CD8-positive, alpha-beta memory T cell (primary cell): ENCODE data around the gene SCAPER. TPM values are rescaled to one million over a fixed set of nuclear protein-coding genes. Genes with fewer than 3 reads are reported as not detected.
A peak's percentile ranks its signal among the peaks of the same experiment; 100 is the strongest.

ENCODE experiments used
- CTCF ChIA-PET: fragments of 350-600 bp; sonication (Branson Sonifier 250); formaldehyde crosslinking; loops from one replicate; lab custom pipeline; 2021; ENCODE audit warnings: antibody characterized with exemption; lab: Charles Lee
- POLR2A ChIA-PET: fragments of 350-600 bp; sonication (Branson Sonifier 250); formaldehyde crosslinking; loops from one replicate; lab custom pipeline; 2021; ENCODE audit warnings: antibody characterized with exemption; lab: Charles Lee
- DNase-seq, 5 donors: peaks; one replicate each; pipeline versions ENCODE4 v3.0.0 to v3.0.0-alpha.2; 2020 to 2022; ENCODE audit warnings: mixed read lengths in 1 of 5
- H3K27ac ChIP-seq: one replicate; pipeline ENCODE4 v1.7.0; 2013; ENCODE audit warnings: low read depth, mild to moderate bottlenecking, low read length, moderate library complexity
- H3K27me3 ChIP-seq: 2 replicates; pipeline ENCODE4 v1.7.0; 2013; ENCODE audit warnings: low read length, mild to moderate bottlenecking; ENCODE audit not compliant: insufficient read depth, poor library complexity, severe bottlenecking
- H3K36me3 ChIP-seq: 2 replicates; pipeline ENCODE4 v1.7.0; 2013; ENCODE audit warnings: mild to moderate bottlenecking, low read length, moderate library complexity; ENCODE audit not compliant: insufficient read depth
- H3K4me1 ChIP-seq: 2 replicates; pipeline ENCODE4 v1.7.0; 2013; ENCODE audit warnings: mild to moderate bottlenecking, low read length, moderate library complexity; ENCODE audit not compliant: insufficient read depth
- H3K4me3 ChIP-seq: 2 replicates; pipeline ENCODE4 v1.7.0; 2013; ENCODE audit warnings: mild to moderate bottlenecking, low read length
- H3K9me3 ChIP-seq: 2 replicates; pipeline ENCODE4 v1.7.0; 2013; ENCODE audit warnings: mild to moderate bottlenecking, low read length
- H3K27ac Mint-ChIP-seq, 8 donors: one replicate each; pipeline ENCODE4 v1.8.0; 2020 to 2021; ENCODE audit warnings: mixed read lengths in 8 of 8, mild to moderate bottlenecking in 6 of 8, inconsistent platforms in 3 of 8, moderate library complexity in 3 of 8
- H3K27me3 Mint-ChIP-seq, 2 donors: one replicate each; pipeline ENCODE4 v1.8.0; 2020 to 2021; ENCODE audit warnings: mixed read lengths in 2 of 2, mild to moderate bottlenecking in 1 of 2, moderate library complexity in 1 of 2
- H3K36me3 Mint-ChIP-seq, 3 donors: one replicate each; pipeline ENCODE4 v1.8.0; 2020 to 2021; ENCODE audit warnings: mixed read lengths in 3 of 3, inconsistent platforms in 1 of 3, mild to moderate bottlenecking in 1 of 3
- H3K4me1 Mint-ChIP-seq, 3 donors: one replicate each; pipeline ENCODE4 v1.8.0; 2020 to 2021; ENCODE audit warnings: mixed read lengths in 3 of 3, inconsistent platforms in 1 of 3, mild to moderate bottlenecking in 1 of 3
- H3K4me3 Mint-ChIP-seq, 7 donors: one replicate each; pipeline ENCODE4 v1.8.0; 2020 to 2021; ENCODE audit warnings: mixed read lengths in 7 of 7, mild to moderate bottlenecking in 6 of 7, moderate library complexity in 4 of 7, inconsistent platforms in 2 of 7
- H3K9me3 Mint-ChIP-seq, 5 donors: one replicate each; pipeline ENCODE4 v1.8.0; 2020 to 2022; ENCODE audit warnings: mixed read lengths in 5 of 5, mild to moderate bottlenecking in 3 of 5, moderate library complexity in 2 of 5, inconsistent platforms in 1 of 5
- polyA plus RNA-seq: library from polyadenylated mRNA; unstranded; fragments of 300-500 nt; fragmentation: Illumina TruSeq; gene quantifications from one replicate; pipeline ENCODE4 v1.2.3, GENCODE V29; 2021
- total RNA-seq, 2 experiments: library from RNA; stranded (reverse); gene quantifications; one replicate each; pipeline ENCODE4 v1.2.3, GENCODE V29; 2021

The SCAPER gene
- total and polyA plus RNA-seq, 3 experiments from 2014 or later, result 15.5 to 26.6 (median 16.0) TPM

DNA sequence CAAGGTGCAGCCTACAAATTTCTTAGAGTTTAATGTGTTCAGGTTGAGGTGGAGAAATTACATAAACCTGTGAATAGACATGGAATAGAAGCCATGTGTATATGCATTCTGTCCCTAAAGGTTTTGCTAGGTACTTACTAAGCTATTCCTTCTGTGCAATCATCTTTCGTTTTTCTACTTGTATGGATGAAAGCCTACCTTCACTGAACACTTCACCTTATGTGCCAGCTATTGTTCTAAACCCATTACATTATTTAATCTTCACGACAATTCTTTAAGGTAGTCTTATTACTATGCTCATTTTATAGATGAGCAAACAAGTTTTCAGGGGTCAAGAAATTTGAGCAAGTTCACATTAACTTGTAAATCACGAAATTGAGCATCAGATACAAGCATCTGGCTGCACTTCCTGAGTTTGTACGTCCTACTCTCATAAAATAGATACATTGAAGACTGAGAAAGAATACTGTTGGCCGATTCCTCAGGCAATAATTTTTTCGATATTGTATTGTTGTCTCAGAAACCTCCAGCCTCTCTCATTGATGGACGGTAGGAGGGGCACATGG is 25.8 kb upstream of the SCAPER start:
- Histone ChIP-seq H3K4me3 (peak overlapping the region; percentile 68), H3K9me3 (no peaks in the 10 kb centered on the region), H3K27ac (peak overlapping the region; percentile 76), H3K4me1 (peaks cover 20% of the 10 kb centered on the region), H3K27me3 (no peaks in the 10 kb centered on the region), H3K36me3 (no peaks in the 10 kb centered on the region)
- H3K27me3 Mint-ChIP-seq, result peaks cover 3% of the 10 kb centered on the region in 2 donors
- peak overlapping the region; percentile 88 to 96 (median 91) for H3K4me3 Mint-ChIP-seq
- H3K36me3 Mint-ChIP-seq, result peaks cover 4 to 33% (median 4%) of the 10 kb centered on the region in 3 donors
- CTCF ChIA-PET, result interaction anchor here (0.7 to 2.3 kb wide), 6 partner anchors 10 to 132 kb away, joined by 3 to 8 read pairs (median 3); no protein-coding TSS in a partner anchor
- POLR2A ChIA-PET, result interaction anchor here (0.5 to 2.8 kb wide), 9 partner anchors 24 to 140 kb away, joined by 3 to 14 read pairs (median 4); partner anchors contain the start of genes PSTPIP1, SCAPER and TSPAN3
- DNase-seq, result peak in 1 of 5 donors; percentile 17
- H3K9me3 Mint-ChIP-seq, result no peaks in the 10 kb centered on the region
- H3K27ac Mint-ChIP-seq, result peak overlapping the region; percentile 82 to 99 (median 92)
- H3K4me1 Mint-ChIP-seq, result peaks cover 31 to 46% (median 45%) of the 10 kb centered on the region in 3 donors

GRCh38 chr15:76929011-76929760 is 24.0 kb upstream of the SCAPER start:
- H3K4me3 Mint-ChIP-seq, result peak overlapping the region in 1 of 7 donors; percentile 39
- Histone ChIP-seq H3K4me3 (no peak overlapping the region), H3K4me1 (peaks cover 20% of the 10 kb centered on the region), H3K9me3 (no peaks in the 10 kb centered on the region), H3K27me3 (no peaks in the 10 kb centered on the region), H3K36me3 (no peaks in the 10 kb centered on the region), H3K27ac (no peak overlapping the region)
- H3K4me1 Mint-ChIP-seq, result peaks cover 24 to 32% (median 31%) of the 10 kb centered on the region in 3 donors
- no peak overlapping the region for H3K27ac Mint-ChIP-seq
- ChIA-PET CTCF (no interaction called here), POLR2A (interaction anchor here (0.6 kb wide), 1 partner anchor 492 kb away, joined by 3 read pairs; no protein-coding TSS in a partner anchor)
- H3K36me3 Mint-ChIP-seq, result peaks cover 0 to 20% (median 0%) of the 10 kb centered on the region in 3 donors
- peaks cover 8 to 9% of the 10 kb centered on the region in 2 donors for H3K27me3 Mint-ChIP-seq
- no peak for DNase-seq
- H3K9me3 Mint-ChIP-seq, result no peaks in the 10 kb centered on the region

DNA sequence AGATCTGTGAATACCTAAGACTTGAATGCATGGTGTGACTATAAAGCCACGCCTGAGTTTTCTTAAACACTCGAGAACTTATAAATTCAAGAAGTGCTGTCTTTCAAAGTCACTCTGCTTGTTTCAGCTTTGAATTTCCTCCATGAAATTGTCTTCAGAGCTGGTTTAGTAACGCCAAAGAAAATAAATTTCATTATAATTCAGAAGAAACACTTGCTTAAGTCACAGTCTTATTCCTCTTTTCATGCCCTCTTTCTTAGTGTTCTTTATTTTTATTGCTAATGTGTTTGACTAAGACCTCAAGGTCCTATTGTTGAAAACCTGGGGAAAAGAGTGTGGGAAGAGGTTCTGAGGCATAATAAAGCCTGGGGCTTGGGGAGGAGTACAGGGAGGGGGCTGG is 23.1 kb upstream of the SCAPER start:
- no peak overlapping the region for H3K27ac Mint-ChIP-seq
- peak overlapping the region in 1 of 7 donors; percentile 39 for H3K4me3 Mint-ChIP-seq
- Histone ChIP-seq H3K9me3 (no peaks in the 10 kb centered on the region), H3K4me3 (no peak overlapping the region), H3K27me3 (no peaks in the 10 kb centered on the region), H3K36me3 (no peaks in the 10 kb centered on the region), H3K4me1 (peaks cover 20% of the 10 kb centered on the region), H3K27ac (no peak overlapping the region)
- H3K9me3 Mint-ChIP-seq, result no peaks in the 10 kb centered on the region
- peaks cover 8 to 12% of the 10 kb centered on the region in 2 donors for H3K27me3 Mint-ChIP-seq
- no peak for DNase-seq
- H3K4me1 Mint-ChIP-seq, result peaks cover 19 to 26% (median 24%) of the 10 kb centered on the region in 3 donors
- POLR2A ChIA-PET, result no interaction called here
- peaks cover 0 to 13% (median 0%) of the 10 kb centered on the region in 3 donors for H3K36me3 Mint-ChIP-seq
- CTCF ChIA-PET, result no interaction called here

GRCh38 chr15:76916369-76916768 is 11.2 kb upstream of the SCAPER start:
- Mint-ChIP-seq H3K27ac (no peak overlapping the region), H3K4me3 (no peak overlapping the region), H3K36me3 (no peaks in the 10 kb centered on the region), H3K27me3 (peaks cover 3 to 25% of the 10 kb centered on the region in 2 donors), H3K4me1 (no peaks in the 10 kb centered on the region), H3K9me3 (no peaks in the 10 kb centered on the region)
- Histone ChIP-seq H3K36me3 (no peaks in the 10 kb centered on the region), H3K27ac (no peak overlapping the region), H3K9me3 (no peaks in the 10 kb centered on the region), H3K4me1 (no peaks in the 10 kb centered on the region), H3K27me3 (no peaks in the 10 kb centered on the region), H3K4me3 (no peak overlapping the region)
- no peak for DNase-seq
- POLR2A ChIA-PET, result no interaction called here
- CTCF ChIA-PET, result no interaction called here

- no peak for DNase-seq
- no peaks in the 10 kb centered on the region for H3K27me3 ChIP-seq
- no peaks in the 10 kb centered on the region for H3K4me1 ChIP-seq
- no peaks in the 10 kb centered on the region for H3K9me3 ChIP-seq
- ChIA-PET POLR2A (no interaction called here), CTCF (no interaction called here)
- H3K27ac ChIP-seq, result no peak overlapping the region
- Mint-ChIP-seq H3K4me3 (no peak overlapping the region), H3K27ac (no peak overlapping the region), H3K9me3 (no peaks in the 10 kb centered on the region), H3K4me1 (no peaks in the 10 kb centered on the region), H3K27me3 (peaks cover 6 to 21% of the 10 kb centered on the region in 2 donors), H3K36me3 (no peaks in the 10 kb centered on the region)
- H3K36me3 ChIP-seq, result no peaks in the 10 kb centered on the region
- no peak overlapping the region for H3K4me3 ChIP-seq
Measured at GRCh38 chr15:76913737-76914136, 8.6 kb upstream of the SCAPER start.

DNA sequence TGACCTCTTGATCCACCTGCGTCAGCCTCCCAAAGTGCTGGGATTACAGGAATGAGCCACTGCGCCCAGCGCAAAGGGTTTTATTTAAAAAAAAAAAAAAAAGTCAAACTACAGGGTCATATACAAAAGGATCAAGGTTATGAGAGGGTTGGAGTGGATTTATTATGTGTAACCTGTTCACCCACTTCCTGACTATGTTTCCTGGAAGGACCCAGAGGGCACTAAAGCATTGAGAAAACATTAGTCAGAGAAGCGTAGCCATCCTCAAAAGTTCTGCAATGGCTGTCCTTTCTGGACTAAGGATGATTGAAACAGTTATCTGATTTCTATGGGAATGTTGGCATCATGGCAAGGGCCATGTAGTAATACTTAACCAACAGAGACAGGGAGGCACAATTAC is 7.3 kb upstream of the SCAPER start:
- no peaks in the 10 kb centered on the region for H3K4me1 ChIP-seq
- CTCF ChIA-PET, result no interaction called here
- H3K9me3 ChIP-seq, result no peaks in the 10 kb centered on the region
- no peaks in the 10 kb centered on the region for H3K27me3 ChIP-seq
- H3K36me3 ChIP-seq, result no peaks in the 10 kb centered on the region
- POLR2A ChIA-PET, result no interaction called here
- H3K4me3 ChIP-seq, result no peak overlapping the region
- H3K4me1 Mint-ChIP-seq, result peaks cover 0 to 3% (median 0%) of the 10 kb centered on the region in 3 donors
- H3K36me3 Mint-ChIP-seq, result no peaks in the 10 kb centered on the region
- no peak overlapping the region for H3K27ac Mint-ChIP-seq
- H3K9me3 Mint-ChIP-seq, result no peaks in the 10 kb centered on the region
- no peak for DNase-seq
- peaks cover 8 to 20% of the 10 kb centered on the region in 2 donors for H3K27me3 Mint-ChIP-seq
- H3K27ac ChIP-seq, result no peak overlapping the region
- H3K4me3 Mint-ChIP-seq, result no peak overlapping the region

GRCh38 chr15:76905855-76906254 is 715 bp upstream of the SCAPER start:
- peaks cover 0 to 4% of the 10 kb centered on the region in 2 donors for H3K27me3 Mint-ChIP-seq
- no peaks in the 10 kb centered on the region for H3K9me3 Mint-ChIP-seq
- H3K27ac Mint-ChIP-seq, result peak overlapping the region; percentile 91 to 99 (median 97)
- peak overlapping the region; percentile 60 for H3K27ac ChIP-seq
- H3K36me3 Mint-ChIP-seq, result peaks cover 0 to 9% (median 0%) of the 10 kb centered on the region in 3 donors
- ChIA-PET POLR2A (interaction anchor here (1.4 to 1.9 kb wide), 2 partner anchors 25 to 89 kb away, joined by 4 to 14 read pairs; partner anchors contain the start of genes PSTPIP1 and RCN2), CTCF (interaction anchor here (0.8 to 0.9 kb wide), 2 partner anchors 26 to 118 kb away, joined by 3 to 4 read pairs; partner anchors contain the start of gene RCN2)
- peak overlapping the region; percentile 84 to 97 (median 94) for H3K4me3 Mint-ChIP-seq
- H3K4me3 ChIP-seq, result peak overlapping the region; percentile 86
- H3K27me3 ChIP-seq, result no peaks in the 10 kb centered on the region
- DNase-seq, result no peak
- no peaks in the 10 kb centered on the region for H3K9me3 ChIP-seq
- peaks cover 32 to 35% (median 33%) of the 10 kb centered on the region in 3 donors for H3K4me1 Mint-ChIP-seq
- H3K36me3 ChIP-seq, result no peaks in the 10 kb centered on the region
- peaks cover 24% of the 10 kb centered on the region for H3K4me1 ChIP-seq
